OCI-LY7 (cell line): ENCODE results near the gene ENGASE. TPM values are rescaled to one million over a fixed set of nuclear protein-coding genes. Genes with fewer than 3 reads are reported as not detected.

Source experiments
- BruUV-seq: library from RNA; stranded (reverse); fragments of 400-500 nt; replicated peaks from 2 replicates; lab custom pipeline; 2021; lab: Mats Ljungman, UMichigan
- CTCF ChIA-PET: fragments of 300-600 bp; sonication (Branson Sonifier 250); formaldehyde crosslinking; loops from one replicate; lab custom pipeline; 2022; ENCODE audit warnings: antibody characterized with exemption; ENCODE audit not compliant: unreplicated experiment; lab: Charles Lee
- POLR2A ChIA-PET: fragments of 300-600 bp; sonication (Branson Sonifier 250); formaldehyde crosslinking; loops from one replicate; lab custom pipeline; 2022; ENCODE audit warnings: antibody characterized with exemption; lab: Charles Lee
- DNase-seq: peaks from one replicate; pipeline ENCODE4 v3.0.0-alpha.2; 2015; ENCODE audit warnings: low spot score
- H2AFZ ChIP-seq: fragments of 200-600 bp; sonication (generic), shearing (Covaris generic); 2 replicates; pipeline ENCODE4 v1.6.1; 2014; ENCODE audit warnings: mild to moderate bottlenecking, antibody characterized with exemption, low read length, moderate library complexity
- H3K27ac ChIP-seq: fragments of 200-600 bp; sonication (generic); 2 replicates; pipeline ENCODE4 v1.5.1; 2014; ENCODE audit warnings: mixed run types, low read depth, mild to moderate bottlenecking, moderate library complexity, low read length, inconsistent platforms; ENCODE audit not compliant: poor library complexity, severe bottlenecking
- H3K36me3 ChIP-seq: fragments of 200-600 bp; sonication (generic); 2 replicates; pipeline ENCODE4 v1.6.1; 2014; ENCODE audit warnings: mild to moderate bottlenecking, antibody characterized with exemption, low read length, moderate library complexity, mixed read lengths; ENCODE audit not compliant: insufficient read depth
- H3K4me1 ChIP-seq: fragments of 200-600 bp; sonication (generic); 2 replicates; pipeline ENCODE4 v1.5.1; 2014; ENCODE audit warnings: mild to moderate bottlenecking, low read length; ENCODE audit not compliant: insufficient read depth, poor library complexity, severe bottlenecking
- H3K4me2 ChIP-seq: fragments of 200-600 bp; sonication (generic); 2 replicates; pipeline ENCODE4 v1.6.1; 2014; ENCODE audit warnings: mild to moderate bottlenecking, low read length
- H3K4me3 ChIP-seq: fragments of 200-600 bp; sonication (generic); 2 replicates; pipeline ENCODE4 v1.5.1; 2014; ENCODE audit warnings: mild to moderate bottlenecking, low read depth, low read length; ENCODE audit not compliant: poor library complexity, severe bottlenecking
- H3K79me2 ChIP-seq: fragments of 200-600 bp; sonication (generic); 2 replicates; pipeline ENCODE4 v1.6.1; 2016; ENCODE audit warnings: low read depth, mild to moderate bottlenecking, low read length, moderate library complexity, mixed read lengths; ENCODE audit not compliant: insufficient read depth
- H3K9me2 ChIP-seq: fragments of 200-600 bp; sonication (generic); 2 replicates; pipeline ENCODE4 v1.6.1; 2016; ENCODE audit warnings: mild to moderate bottlenecking, low read length, mixed read lengths; ENCODE audit not compliant: insufficient read depth
- H3K9me3 ChIP-seq: fragments of 200-600 bp; sonication (generic); 2 replicates; pipeline ENCODE4 v1.6.1; 2014; ENCODE audit warnings: mild to moderate bottlenecking, mixed run types, low read length, mixed read lengths
- H4K20me1 ChIP-seq: fragments of 200-600 bp; sonication (generic); 2 replicates; pipeline ENCODE4 v1.6.1; 2014; ENCODE audit warnings: mild to moderate bottlenecking, antibody characterized with exemption, low read length, moderate library complexity, mixed read lengths; ENCODE audit not compliant: insufficient read depth
- EZH2phosphoT487 ChIP-seq: fragments of 200-600 bp; sonication (generic); IDR thresholded peaks from 2 replicates; pipeline ENCODE4 v1.6.1; 2018; ENCODE audit warnings: low read depth, borderline replicate concordance, mild to moderate bottlenecking, mixed run types, antibody characterized with exemption, low read length, moderate library complexity, mixed read lengths
- intact Hi-C: fragments of 100-400 bp; cut with micrococcal nuclease; formaldehyde crosslinking; loops from one replicate; pipeline ENCODE4 v1.10.0; 2022; ENCODE audit not compliant: unreplicated experiment
- total RNA-seq, 2 experiments: library from RNA; depleted of rRNA in 1 of 2; stranded (reverse); fragments of >200 nt in 1 of 2; shearing (Covaris generic) in 1 of 2; gene quantifications; 2 replicates each; pipeline ENCODE4 v1.2.3, GENCODE V29; 2014 to 2022
- TF ChIP-seq, protein P1 (sequence below): fragments of 200-600 bp; sonication (generic); conservative IDR thresholded peaks from 2 replicates; pipeline ENCODE4 v1.5.1; 2014; ENCODE audit warnings: mild to moderate bottlenecking, antibody characterized with exemption, low read length, moderate library complexity, mixed read lengths

Gene ENGASE
- total RNA-seq, 2 experiments from 2014 or later: 8.4 to 35.1 TPM

GRCh38 chr17:79108232-79108850 is 33.7 kb downstream of the ENGASE start:
- TF ChIP-seq, protein P1, sequence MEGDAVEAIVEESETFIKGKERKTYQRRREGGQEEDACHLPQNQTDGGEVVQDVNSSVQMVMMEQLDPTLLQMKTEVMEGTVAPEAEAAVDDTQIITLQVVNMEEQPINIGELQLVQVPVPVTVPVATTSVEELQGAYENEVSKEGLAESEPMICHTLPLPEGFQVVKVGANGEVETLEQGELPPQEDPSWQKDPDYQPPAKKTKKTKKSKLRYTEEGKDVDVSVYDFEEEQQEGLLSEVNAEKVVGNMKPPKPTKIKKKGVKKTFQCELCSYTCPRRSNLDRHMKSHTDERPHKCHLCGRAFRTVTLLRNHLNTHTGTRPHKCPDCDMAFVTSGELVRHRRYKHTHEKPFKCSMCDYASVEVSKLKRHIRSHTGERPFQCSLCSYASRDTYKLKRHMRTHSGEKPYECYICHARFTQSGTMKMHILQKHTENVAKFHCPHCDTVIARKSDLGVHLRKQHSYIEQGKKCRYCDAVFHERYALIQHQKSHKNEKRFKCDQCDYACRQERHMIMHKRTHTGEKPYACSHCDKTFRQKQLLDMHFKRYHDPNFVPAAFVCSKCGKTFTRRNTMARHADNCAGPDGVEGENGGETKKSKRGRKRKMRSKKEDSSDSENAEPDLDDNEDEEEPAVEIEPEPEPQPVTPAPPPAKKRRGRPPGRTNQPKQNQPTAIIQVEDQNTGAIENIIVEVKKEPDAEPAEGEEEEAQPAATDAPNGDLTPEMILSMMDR: no peak
- TF ChIP-seq EZH2phosphoT487: no peak
- Histone ChIP-seq H3K9me3 (no peaks in the 10 kb centered on the region), H3K27ac (no peak overlapping the region), H3K36me3 (no peaks in the 10 kb centered on the region), H4K20me1 (no peaks in the 10 kb centered on the region), H3K4me3 (no peak overlapping the region), H2AFZ (no peak overlapping the region), H3K4me1 (no peaks in the 10 kb centered on the region), H3K4me2 (no peak overlapping the region), H3K79me2 (no peaks in the 10 kb centered on the region), H3K9me2 (no peaks in the 10 kb centered on the region)
- CTCF ChIA-PET: no interaction called here
- BruUV-seq: no TSS peak
- intact Hi-C loops: no loop called here
- DNase-seq: no peak
- POLR2A ChIA-PET: no interaction called here

DNA sequence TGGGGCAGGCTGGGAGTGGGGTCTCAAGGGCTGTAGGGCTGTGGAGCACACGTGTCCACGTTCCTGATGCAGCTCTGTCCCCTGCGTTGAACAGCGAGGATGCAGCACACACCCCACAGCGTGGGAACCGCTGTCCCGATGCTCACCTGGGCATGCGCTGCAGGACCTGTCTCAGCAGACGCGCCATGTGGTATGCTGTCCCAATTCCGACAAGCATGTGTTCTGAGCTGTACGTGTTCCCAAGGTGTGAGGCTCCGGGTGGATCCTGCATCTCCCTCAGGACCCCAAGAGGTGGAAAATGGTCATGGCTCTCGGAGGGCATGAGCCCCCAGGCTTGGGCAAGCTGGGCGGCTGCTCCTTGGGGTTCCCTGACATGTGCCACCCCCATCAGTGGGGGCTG is 34.2 kb downstream of the ENGASE start:
- no peaks in the 10 kb centered on the region for H3K9me2 ChIP-seq
- H3K27ac ChIP-seq: no peak overlapping the region
- no peaks in the 10 kb centered on the region for H3K79me2 ChIP-seq
- no peak overlapping the region for H3K4me2 ChIP-seq
- H3K4me3 ChIP-seq: no peak overlapping the region
- BruUV-seq: no TSS peak
- no peak for TF ChIP-seq EZH2phosphoT487
- TF ChIP-seq, protein P1: no peak
- intact Hi-C loops: no loop called here
- H3K9me3 ChIP-seq: no peaks in the 10 kb centered on the region
- H4K20me1 ChIP-seq: no peaks in the 10 kb centered on the region
- CTCF ChIA-PET: no interaction called here
- POLR2A ChIA-PET: no interaction called here
- no peaks in the 10 kb centered on the region for H3K36me3 ChIP-seq
- no peak overlapping the region for H2AFZ ChIP-seq
- no peak for DNase-seq
- H3K4me1 ChIP-seq: no peaks in the 10 kb centered on the region

DNA sequence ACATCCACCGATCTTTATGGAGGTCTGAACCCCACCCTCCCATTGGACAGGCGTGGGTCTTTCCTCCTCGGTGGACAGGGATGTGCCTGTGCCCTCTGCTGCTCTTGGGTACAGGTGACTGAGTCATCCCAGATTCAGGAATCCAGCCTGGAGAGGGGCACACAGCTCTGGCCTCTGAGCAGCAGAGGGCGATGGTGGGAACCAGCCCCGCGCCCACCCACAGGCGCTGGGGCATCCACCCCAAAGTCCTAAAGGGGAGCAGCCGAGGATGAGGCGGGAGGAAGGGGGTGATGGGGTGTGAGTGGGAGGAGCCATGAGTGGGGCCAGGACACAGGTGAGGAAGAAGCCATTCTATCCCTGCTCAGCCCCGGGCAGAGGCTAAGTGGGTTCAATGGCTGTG is 35.0 kb downstream of the ENGASE start:
- no peak overlapping the region for H3K4me3 ChIP-seq
- no peaks in the 10 kb centered on the region for H3K4me1 ChIP-seq
- no peaks in the 10 kb centered on the region for H3K79me2 ChIP-seq
- CTCF ChIA-PET: interaction anchor here (0.7 kb wide), 1 partner anchor 8 kb away, joined by 3 read pairs; no protein-coding TSS in a partner anchor
- no peaks in the 10 kb centered on the region for H4K20me1 ChIP-seq
- H3K4me2 ChIP-seq: no peak overlapping the region
- H3K9me2 ChIP-seq: no peaks in the 10 kb centered on the region
- POLR2A ChIA-PET: no interaction called here
- H2AFZ ChIP-seq: no peak overlapping the region
- no peaks in the 10 kb centered on the region for H3K36me3 ChIP-seq
- BruUV-seq: no TSS peak
- intact Hi-C loops: no loop called here
- no peak for TF ChIP-seq EZH2phosphoT487
- TF ChIP-seq, protein P1: peak; percentile 54
- H3K27ac ChIP-seq: no peak overlapping the region
- H3K9me3 ChIP-seq: no peaks in the 10 kb centered on the region
- no peak for DNase-seq
